H9 (cell line): Measurements from ENCODE around the gene KLF2. TPM values are rescaled to one million over a fixed set of nuclear protein-coding genes. Genes with fewer than 3 reads are reported as not detected.

Experiments used
- DNase-seq: peaks from one replicate; pipeline ENCODE4 v3.0.0-alpha.2; 2017
- H2AFZ ChIP-seq: one replicate; pipeline ENCODE4 v1.6.1; 2013; ENCODE audit warnings: mild to moderate bottlenecking, low read length, control low read depth, moderate library complexity
- H2AK5ac ChIP-seq: 2 replicates; pipeline ENCODE4 v1.6.1; 2013; ENCODE audit warnings: low read length, control low read depth, mixed read lengths; ENCODE audit not compliant: insufficient read length
- H2BK120ac ChIP-seq: one replicate; pipeline ENCODE4 v1.6.1; 2013; ENCODE audit warnings: low read depth, mild to moderate bottlenecking, low read length, control low read depth, inconsistent platforms; ENCODE audit not compliant: poor library complexity, severe bottlenecking
- H2BK12ac ChIP-seq: 2 replicates; pipeline ENCODE4 v1.6.1; 2013; ENCODE audit warnings: low read length, control low read depth, mixed read lengths, low read depth; ENCODE audit not compliant: insufficient read length
- H2BK15ac ChIP-seq: 2 replicates; pipeline ENCODE4 v1.6.1; 2013; ENCODE audit warnings: low read depth, low read length, control low read depth
- H2BK20ac ChIP-seq: one replicate; pipeline ENCODE4 v1.6.1; 2013; ENCODE audit warnings: low read depth, mild to moderate bottlenecking, low read length, control low read depth, inconsistent platforms; ENCODE audit not compliant: poor library complexity, severe bottlenecking
- H2BK5ac ChIP-seq: 2 replicates; pipeline ENCODE4 v1.6.1; 2013; ENCODE audit warnings: low read length, control low read depth, mixed read lengths; ENCODE audit not compliant: insufficient read length
- H3K14ac ChIP-seq: 2 replicates; pipeline ENCODE4 v1.6.1; 2013; ENCODE audit warnings: low read length, control low read depth; ENCODE audit not compliant: insufficient read depth
- H3K18ac ChIP-seq: 2 replicates; pipeline ENCODE4 v1.6.1; 2013; ENCODE audit warnings: low read depth, mild to moderate bottlenecking, mixed read lengths, low read length, control low read depth; ENCODE audit not compliant: insufficient read length
- H3K23ac ChIP-seq: 2 replicates; pipeline ENCODE4 v1.6.1; 2013; ENCODE audit warnings: low read length, control low read depth, mixed read lengths, low read depth; ENCODE audit not compliant: insufficient read length
- H3K23me2 ChIP-seq: 2 replicates; pipeline ENCODE4 v1.6.1; 2013; ENCODE audit warnings: low read depth, mild to moderate bottlenecking, mixed read lengths, low read length, control low read depth; ENCODE audit not compliant: insufficient read length, poor library complexity, severe bottlenecking
- H3K27ac ChIP-seq: 2 replicates; pipeline ENCODE4 v1.5.1; 2013; ENCODE audit warnings: low read length, control low read depth, mixed read lengths, low read depth; ENCODE audit not compliant: insufficient read length
- H3K27me3 ChIP-seq: 2 replicates; pipeline ENCODE4 v1.6.1; 2013; ENCODE audit warnings: low read length, control low read depth, inconsistent platforms; ENCODE audit not compliant: insufficient read depth
- H3K4ac ChIP-seq: 2 replicates; pipeline ENCODE4 v1.6.1; 2013; ENCODE audit warnings: low read depth, mild to moderate bottlenecking, control low read depth, inconsistent platforms, low read length, moderate library complexity
- H3K4me1 ChIP-seq: 2 replicates; pipeline ENCODE4 v1.6.1; 2013; ENCODE audit warnings: low read length, control low read depth, inconsistent platforms; ENCODE audit not compliant: insufficient read depth
- H3K4me2 ChIP-seq: 2 replicates; pipeline ENCODE4 v1.6.1; 2013; ENCODE audit warnings: low read length, control low read depth, mixed read lengths; ENCODE audit not compliant: insufficient read length, insufficient read depth
- H3K56ac ChIP-seq: 2 replicates; pipeline ENCODE4 v1.6.1; 2013; ENCODE audit warnings: low read depth, mild to moderate bottlenecking, mixed read lengths, low read length, control low read depth; ENCODE audit not compliant: insufficient read length
- H3K79me1 ChIP-seq: 2 replicates; pipeline ENCODE4 v1.6.1; 2013; ENCODE audit warnings: low read depth, mild to moderate bottlenecking, moderate library complexity, low read length, control low read depth, inconsistent platforms; ENCODE audit not compliant: insufficient read depth, poor library complexity, severe bottlenecking
- H3K79me2 ChIP-seq: 2 replicates; pipeline ENCODE4 v1.6.1; 2013; ENCODE audit warnings: low read length, control low read depth, inconsistent platforms; ENCODE audit not compliant: insufficient read depth
- H3K9ac ChIP-seq: 2 replicates; pipeline ENCODE4 v1.6.1; 2013; ENCODE audit warnings: low read length, control low read depth, mixed read lengths; ENCODE audit not compliant: insufficient read length; ENCODE audit errors: extremely low read depth
- H3K9me3 ChIP-seq: one replicate; pipeline ENCODE4 v1.6.1; 2013; ENCODE audit warnings: low read depth, low read length, inconsistent platforms; ENCODE audit not compliant: control insufficient read depth
- H3T11ph ChIP-seq: one replicate; pipeline ENCODE4 v1.6.1; 2013; ENCODE audit warnings: mild to moderate bottlenecking, low read length, control low read depth, inconsistent platforms
- H4K20me1 ChIP-seq: one replicate; pipeline ENCODE4 v1.6.1; 2013; ENCODE audit not compliant: control insufficient read depth, insufficient read length, insufficient read depth
- H4K5ac ChIP-seq: 2 replicates; pipeline ENCODE4 v1.6.1; 2013; ENCODE audit warnings: low read depth, mild to moderate bottlenecking, mixed read lengths, low read length, control low read depth; ENCODE audit not compliant: insufficient read length
- H4K8ac ChIP-seq: replicated peaks from 2 replicates; pipeline ENCODE4 v1.6.1; 2013; ENCODE audit warnings: low read length, control low read depth, mixed read lengths, low read depth; ENCODE audit not compliant: insufficient read length
- H4K91ac ChIP-seq: 2 replicates; pipeline ENCODE4 v1.6.1; 2013; ENCODE audit warnings: low read depth, mild to moderate bottlenecking, moderate library complexity, mixed read lengths, low read length, control low read depth; ENCODE audit not compliant: insufficient read length
- H3K27ac Mint-ChIP-seq, 3 experiments: 2 replicates in 2 of 3; 3 replicates in 1 of 3; pipeline ENCODE4 v1.8.0; 2020 to 2021; ENCODE audit warnings: mixed read lengths in 3 of 3, mild to moderate bottlenecking in 1 of 3, moderate library complexity in 1 of 3
- H3K27me3 Mint-ChIP-seq: 2 replicates; pipeline ENCODE4 v1.8.0; 2021; ENCODE audit warnings: low read depth, mild to moderate bottlenecking, moderate library complexity, mixed read lengths
- H3K36me3 Mint-ChIP-seq, 3 experiments: 2 replicates in 2 of 3; 3 replicates in 1 of 3; pipeline ENCODE4 v1.8.0; 2020 to 2021; ENCODE audit warnings: low read depth in 3 of 3, mixed read lengths in 3 of 3; ENCODE audit not compliant: insufficient read depth in 1 of 3
- H3K4me1 Mint-ChIP-seq, 2 experiments: 2 replicates each; pipeline ENCODE4 v1.8.0; 2020; ENCODE audit warnings: mixed read lengths in 2 of 2
- H3K4me3 Mint-ChIP-seq, 2 experiments: 2 replicates in 1 of 2; 3 replicates in 1 of 2; pipeline ENCODE4 v1.8.0; 2020 to 2021; ENCODE audit warnings: mild to moderate bottlenecking in 2 of 2, mixed read lengths in 2 of 2, moderate library complexity in 1 of 2
- H3K9me3 Mint-ChIP-seq, 2 experiments: 2 replicates in 1 of 2; 3 replicates in 1 of 2; pipeline ENCODE4 v1.8.0; 2020; ENCODE audit warnings: mild to moderate bottlenecking in 2 of 2, mixed read lengths in 2 of 2, moderate library complexity in 1 of 2
- CTCF ChIP-seq: fragments of 200-600 bp; sonication (generic); conservative IDR thresholded peaks from 3 replicates; pipeline ENCODE4 v1.8.0; 2021; ENCODE audit warnings: antibody characterized with exemption, mild to moderate bottlenecking
- WGBS: extraction: QIAGEN DNeasy Blood & Tissue Kit; methylation state at CpG from one replicate; pipeline ENCODE4 v1.1.7; 2013; ENCODE audit warnings: missing lambda C conversion rate, low lambda C conversion rate, mixed read lengths; ENCODE audit not compliant: insufficient read length; ENCODE audit errors: extremely low coverage; 5-methylcytosine and 5-hydroxymethylcytosine counted together
- total RNA-seq: library from RNA; stranded (reverse); gene quantifications from 2 replicates; pipeline ENCODE4 v1.2.1, GENCODE V29; 2021

KLF2 gene
- total RNA-seq, 1 experiment from 2014 or later, result 0.33 TPM

GRCh38 chr19:16319481-16319880 lies 5.1 kb upstream of the KLF2 start:
- Mint-ChIP-seq H3K4me3 (no peak overlapping the region), H3K4me1 (0 out of 4 replicates have a peak, but pooled peaks cover 0 to 2% of the 10 kb centered on the region in 2 experiments), H3K27me3 (peaks cover 65% of the 10 kb centered on the region), H3K36me3 (no peaks in the 10 kb centered on the region), H3K9me3 (no peaks in the 10 kb centered on the region; a peak in 1 of 5 replicates), H3K27ac (no peak overlapping the region)
- no peak for TF ChIP-seq CTCF
- H3K27ac ChIP-seq, result no peak overlapping the region
- H3K27me3 ChIP-seq, result peaks cover 9% of the 10 kb centered on the region; the same call in 1 of the 2 replicates
- no peak overlapping the region for H3K9ac ChIP-seq
- no peak overlapping the region for H3T11ph ChIP-seq
- peaks cover 4% of the 10 kb centered on the region for H3K23me2 ChIP-seq
- H4K5ac ChIP-seq, result no peak overlapping the region
- H2BK120ac ChIP-seq, result no peak overlapping the region
- H4K8ac ChIP-seq, result no peak overlapping the region
- H3K79me2 ChIP-seq, result no peaks in the 10 kb centered on the region
- WGBS, result no CpG with 5 or more reads among the region's 7 CpGs
- H2AK5ac ChIP-seq, result no peak overlapping the region
- H2BK20ac ChIP-seq, result no peak overlapping the region
- no peak overlapping the region for H2AFZ ChIP-seq
- no peaks in the 10 kb centered on the region for H3K79me1 ChIP-seq
- no peak overlapping the region for H2BK12ac ChIP-seq
- H4K91ac ChIP-seq, result no peak overlapping the region
- H3K9me3 ChIP-seq, result no peaks in the 10 kb centered on the region
- no peak overlapping the region for H2BK5ac ChIP-seq
- H3K56ac ChIP-seq, result no peak overlapping the region
- H4K20me1 ChIP-seq, result no peaks in the 10 kb centered on the region
- no peak overlapping the region for H2BK15ac ChIP-seq
- no peak overlapping the region for H3K18ac ChIP-seq
- H3K14ac ChIP-seq, result no peak overlapping the region
- H3K4ac ChIP-seq, result no peak overlapping the region
- H3K4me2 ChIP-seq, result no peak overlapping the region
- no peak overlapping the region for H3K23ac ChIP-seq
- DNase-seq, result no peak
- no peaks in the 10 kb centered on the region for H3K4me1 ChIP-seq
